Liver (tissue), 9 donors: ENCODE results near the gene SLC22A31. TPM values are rescaled to one million over a fixed set of nuclear protein-coding genes. Genes with fewer than 3 reads are reported as not detected.

ENCODE experiments used
- DNase-seq: peaks from one replicate; pipeline ENCODE4 v3.0.0-alpha.2; 2017; ENCODE audit warnings: low spot score
- H3K27ac ChIP-seq, 2 donors: one replicate each; pipeline ENCODE4 v1.7.0; 2013; ENCODE audit warnings: inconsistent platforms in 2 of 2, low read length in 2 of 2, control low read depth in 1 of 2, low read depth in 1 of 2, mild to moderate bottlenecking in 1 of 2
- H3K27me3 ChIP-seq, 4 donors: one replicate each; pipeline versions ENCODE4 v1.6.1 to v1.7.0; 2013; ENCODE audit warnings: low read length in 3 of 4, inconsistent platforms in 1 of 4, mild to moderate bottlenecking in 1 of 4, moderate library complexity in 1 of 4; ENCODE audit not compliant: control insufficient read depth in 4 of 4, insufficient read depth in 4 of 4
- H3K36me3 ChIP-seq, 4 donors: one replicate each; pipeline versions ENCODE4 v1.6.1 to v1.7.0; 2013; ENCODE audit warnings: low read length in 3 of 4, mild to moderate bottlenecking in 3 of 4, low read depth in 1 of 4, moderate library complexity in 1 of 4; ENCODE audit not compliant: control insufficient read depth in 4 of 4, insufficient read depth in 3 of 4
- H3K4me1 ChIP-seq, 4 donors: one replicate each; pipeline versions ENCODE4 v1.6.1 to v1.7.0; 2013; ENCODE audit warnings: low read length in 3 of 4, mild to moderate bottlenecking in 3 of 4, moderate library complexity in 1 of 4; ENCODE audit not compliant: control insufficient read depth in 4 of 4, insufficient read depth in 4 of 4
- H3K4me3 ChIP-seq, 3 donors: one replicate each; pipeline versions ENCODE4 v1.6.1 to v1.7.0; 2013; ENCODE audit warnings: low read length in 3 of 3, control low read depth in 1 of 3, low read depth in 1 of 3, mild to moderate bottlenecking in 1 of 3
- H3K9ac ChIP-seq, 2 donors: one replicate each; pipeline ENCODE4 v1.7.0; 2013; ENCODE audit warnings: low read length in 2 of 2, mild to moderate bottlenecking in 2 of 2, moderate library complexity in 2 of 2, control low read depth in 1 of 2, low read depth in 1 of 2
- H3K9me3 ChIP-seq, 4 donors: one replicate each; pipeline versions ENCODE4 v1.6.1 to v1.7.0; 2013; ENCODE audit warnings: low read length in 3 of 4; ENCODE audit not compliant: control insufficient read depth in 4 of 4
- ATF3 ChIP-seq: IDR thresholded peaks from 2 replicates; pipeline ENCODE4 v1.6.1; 2016; ENCODE audit warnings: antibody characterized with exemption
- EGR1 ChIP-seq, 2 donors: IDR thresholded peaks; 2 replicates each; pipeline ENCODE4 v1.6.1; 2016 to 2018; ENCODE audit warnings: antibody characterized with exemption in 2 of 2, low read depth in 2 of 2
- FOXA1 ChIP-seq: IDR thresholded peaks from 2 replicates; pipeline ENCODE4 v1.6.1; 2016; ENCODE audit warnings: antibody characterized with exemption
- FOXA2 ChIP-seq: IDR thresholded peaks from 2 replicates; pipeline ENCODE4 v1.6.1; 2016; ENCODE audit warnings: antibody characterized with exemption
- GABPA ChIP-seq, 2 donors: IDR thresholded peaks in 1 of 2; conservative IDR thresholded peaks in 1 of 2; 2 replicates each; pipeline ENCODE4 v1.6.1; 2016; ENCODE audit warnings: antibody characterized with exemption in 2 of 2, mild to moderate bottlenecking in 1 of 2, moderate library complexity in 1 of 2
- HNF4A ChIP-seq, 2 donors: conservative IDR thresholded peaks; 2 replicates each; pipeline ENCODE4 v1.6.1; 2016; ENCODE audit warnings: antibody characterized with exemption in 2 of 2, mild to moderate bottlenecking in 2 of 2
- HNF4G ChIP-seq: IDR thresholded peaks from 2 replicates; pipeline ENCODE4 v1.6.1; 2016; ENCODE audit warnings: antibody characterized with exemption
- JUND ChIP-seq, 2 donors: IDR thresholded peaks; 2 replicates each; pipeline ENCODE4 v1.6.1; 2016; ENCODE audit warnings: antibody characterized with exemption in 2 of 2
- MAX ChIP-seq: IDR thresholded peaks from 2 replicates; pipeline ENCODE4 v1.6.1; 2016; ENCODE audit warnings: antibody characterized with exemption
- NR2F2 ChIP-seq: IDR thresholded peaks from 2 replicates; pipeline ENCODE4 v1.6.1; 2016; ENCODE audit warnings: antibody characterized with exemption
- RAD21 ChIP-seq, 2 donors: IDR thresholded peaks; 2 replicates each; pipeline ENCODE4 v1.6.1; 2016; ENCODE audit warnings: antibody characterized with exemption in 2 of 2, mild to moderate bottlenecking in 2 of 2
- REST ChIP-seq: IDR thresholded peaks from 2 replicates; pipeline ENCODE4 v1.6.1; 2016; ENCODE audit warnings: antibody characterized with exemption, mild to moderate bottlenecking
- RXRA ChIP-seq, 2 donors: IDR thresholded peaks; 2 replicates each; pipeline ENCODE4 v1.6.1; 2017 to 2018; ENCODE audit warnings: antibody characterized with exemption in 2 of 2, mild to moderate bottlenecking in 1 of 2
- SP1 ChIP-seq: IDR thresholded peaks from 2 replicates; pipeline ENCODE4 v1.6.1; 2018; ENCODE audit warnings: antibody characterized with exemption, mild to moderate bottlenecking
- TAF1 ChIP-seq: conservative IDR thresholded peaks from 2 replicates; pipeline ENCODE4 v1.6.1; 2016; ENCODE audit warnings: antibody characterized with exemption, mild to moderate bottlenecking
- YY1 ChIP-seq: IDR thresholded peaks from 2 replicates; pipeline ENCODE4 v1.6.1; 2016; ENCODE audit warnings: antibody characterized with exemption, mild to moderate bottlenecking
- ZBTB33 ChIP-seq: IDR thresholded peaks from 2 replicates; pipeline ENCODE4 v1.6.1; 2016; ENCODE audit warnings: antibody characterized with exemption
- WGBS: extraction: QIAGEN DNeasy Blood & Tissue Kit; methylation state at CpG from one replicate; pipeline ENCODE4 v1.1.7; 2013; 5-methylcytosine and 5-hydroxymethylcytosine counted together
- polyA plus RNA-seq, 2 donors: library from polyadenylated mRNA; stranded (reverse) in 1 of 2; unstranded in 1 of 2; fragments of 200-250 nt in 1 of 2; fragments of >200 nt in 1 of 2; fragmentation: Nextera tagmentation in 1 of 2; extraction: Ambion mirVana in 1 of 2; gene quantifications; one replicate each; pipeline versions ENCODE4 v1.2.1 to v1.2.3, GENCODE V29; 2013 to 2015
- total RNA-seq, 2 donors: library from RNA; depleted of rRNA; stranded (reverse); fragments of >200 nt; gene quantifications; one replicate each; pipeline ENCODE4 v1.2.3, GENCODE V29; 2014
- TF ChIP-seq, protein P1 (sequence below): fragments of 150-350 bp; IDR thresholded peaks from 2 replicates; pipeline ENCODE4 v1.5.1; 2017; ENCODE audit warnings: improper control_type of control experiment, low read depth, low read length; ENCODE audit not compliant: missing input control
- donor health status: healthy.
- donor health status: healthy.
- donor health status: healthy.
- donor health status: healthy.
- donor health status: healthy.

The SLC22A31 gene
- total and polyA plus RNA-seq, 4 donors, result 0.15 to 0.50 (median 0.48) TPM; not detected in 1

- Histone ChIP-seq H3K4me3 (no peak overlapping the region), H3K4me1 (peaks cover 0 to 5% (median 4%) of the 10 kb centered on the region in 4 donors), H3K27me3 (peaks cover 0 to 5% (median 0%) of the 10 kb centered on the region in 4 donors), H3K36me3 (no peaks in the 10 kb centered on the region), H3K27ac (no peak overlapping the region), H3K9me3 (no peaks in the 10 kb centered on the region), H3K9ac (no peak overlapping the region)
- no peak for DNase-seq
- 88% methylated on average over 45 of the region's 45 CpGs for WGBS
- TF ChIP-seq ZBTB33 (no peak), GABPA (IDR thresholded peaks at IDR 0.05 in 1 of 2, conservative IDR thresholded peaks at IDR 0.05 in 1 of 2) (no peak), JUND (IDR thresholded peaks at IDR 0.05) (no peak), TAF1 (no peak), FOXA1 (no peak), SP1 (no peak), FOXA2 (no peak), YY1 (no peak), MAX (no peak), ATF3 (no peak), HNF4G (no peak), EGR1 (IDR thresholded peaks at IDR 0.05; ENCODE audit: low read depth in 2 of 2) (no peak), RXRA (IDR thresholded peaks at IDR 0.05) (no peak), HNF4A (conservative IDR thresholded peaks at IDR 0.05) (no peak), NR2F2 (no peak), RAD21 (IDR thresholded peaks at IDR 0.05) (no peak), REST (no peak)
- TF ChIP-seq, protein P1, sequence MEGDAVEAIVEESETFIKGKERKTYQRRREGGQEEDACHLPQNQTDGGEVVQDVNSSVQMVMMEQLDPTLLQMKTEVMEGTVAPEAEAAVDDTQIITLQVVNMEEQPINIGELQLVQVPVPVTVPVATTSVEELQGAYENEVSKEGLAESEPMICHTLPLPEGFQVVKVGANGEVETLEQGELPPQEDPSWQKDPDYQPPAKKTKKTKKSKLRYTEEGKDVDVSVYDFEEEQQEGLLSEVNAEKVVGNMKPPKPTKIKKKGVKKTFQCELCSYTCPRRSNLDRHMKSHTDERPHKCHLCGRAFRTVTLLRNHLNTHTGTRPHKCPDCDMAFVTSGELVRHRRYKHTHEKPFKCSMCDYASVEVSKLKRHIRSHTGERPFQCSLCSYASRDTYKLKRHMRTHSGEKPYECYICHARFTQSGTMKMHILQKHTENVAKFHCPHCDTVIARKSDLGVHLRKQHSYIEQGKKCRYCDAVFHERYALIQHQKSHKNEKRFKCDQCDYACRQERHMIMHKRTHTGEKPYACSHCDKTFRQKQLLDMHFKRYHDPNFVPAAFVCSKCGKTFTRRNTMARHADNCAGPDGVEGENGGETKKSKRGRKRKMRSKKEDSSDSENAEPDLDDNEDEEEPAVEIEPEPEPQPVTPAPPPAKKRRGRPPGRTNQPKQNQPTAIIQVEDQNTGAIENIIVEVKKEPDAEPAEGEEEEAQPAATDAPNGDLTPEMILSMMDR, result no peak
These were observed 5.7 kb downstream of the SLC22A31 start for GRCh38 chr16:89194340-89195311.
